Fibroblast of lung (primary cell): Measurements from ENCODE around the gene NOS1AP. TPM values are rescaled to one million over a fixed set of nuclear protein-coding genes. Genes with fewer than 3 reads are reported as not detected.

ENCODE experiments used
- DNase-seq, 2 donors: peaks; one replicate each; pipeline versions ENCODE4 v3.0.0 to v3.0.0-alpha.2; 2010; ENCODE audit warnings: low read depth in 2 of 2
- H2AFZ ChIP-seq: 2 replicates; pipeline ENCODE4 v1.5.1; 2012; ENCODE audit warnings: low read length, control low read depth, inconsistent platforms
- H3K27ac ChIP-seq: 2 replicates; pipeline ENCODE4 v1.5.1; 2011; ENCODE audit warnings: low read length, control low read depth; ENCODE audit not compliant: insufficient read depth
- H3K27me3 ChIP-seq: 2 replicates; pipeline ENCODE4 v1.5.1; 2011; ENCODE audit warnings: mild to moderate bottlenecking, low read length; ENCODE audit not compliant: control insufficient read depth, insufficient read depth
- H3K36me3 ChIP-seq: 2 replicates; pipeline ENCODE4 v1.5.1; 2011; ENCODE audit warnings: low read length; ENCODE audit not compliant: control insufficient read depth, insufficient read depth
- H3K4me1 ChIP-seq: 2 replicates; pipeline ENCODE4 v1.5.1; 2011; ENCODE audit warnings: low read length; ENCODE audit not compliant: control insufficient read depth, insufficient read depth; ENCODE audit errors: extremely low read depth
- H3K4me2 ChIP-seq: 2 replicates; pipeline ENCODE4 v1.5.1; 2011; ENCODE audit warnings: low read length, control low read depth; ENCODE audit not compliant: insufficient read depth; ENCODE audit errors: extremely low read depth
- H3K4me3 ChIP-seq, 4 experiments: fragments of 200-600 bp in 1 of 4; sonication (generic) in 1 of 4; replicated peaks in 1 of 4; 2 replicates each; pipeline ENCODE4 v1.5.1; 2011 to 2016; ENCODE audit warnings: low read length in 4 of 4, low read depth in 3 of 4, mild to moderate bottlenecking in 3 of 4, control low read depth in 2 of 4, inconsistent platforms in 1 of 4, mixed read lengths in 1 of 4; ENCODE audit not compliant: insufficient read depth in 1 of 4; ENCODE audit errors: control extremely low read depth in 1 of 4
- H3K79me2 ChIP-seq: 2 replicates; pipeline ENCODE4 v1.5.1; 2012; ENCODE audit warnings: mild to moderate bottlenecking, low read length, inconsistent platforms; ENCODE audit not compliant: control insufficient read depth, insufficient read depth
- H3K9ac ChIP-seq: 2 replicates; pipeline ENCODE4 v1.5.1; 2011; ENCODE audit warnings: mild to moderate bottlenecking, low read length, control low read depth; ENCODE audit not compliant: insufficient read depth
- H3K9me3 ChIP-seq: 2 replicates; pipeline ENCODE4 v1.5.1; 2012; ENCODE audit warnings: low read depth, low read length; ENCODE audit not compliant: control insufficient read depth, insufficient read depth
- H4K20me1 ChIP-seq: 2 replicates; pipeline ENCODE4 v1.5.1; 2011; ENCODE audit warnings: low read length; ENCODE audit not compliant: control insufficient read depth, insufficient read depth; ENCODE audit errors: extremely low read depth
- EZH2 ChIP-seq: IDR thresholded peaks from 2 replicates; pipeline ENCODE4 v1.5.1; 2012; ENCODE audit warnings: low read length, control low read depth, mild to moderate bottlenecking; ENCODE audit errors: missing control alignments
- polyA plus RNA-seq, 2 donors: library from polyadenylated mRNA; depleted of rRNA in 1 of 2; stranded (reverse) in 1 of 2; unstranded in 1 of 2; fragments of >200 nt; gene quantifications; 2 replicates each; pipeline ENCODE4 v1.2.1, GENCODE V29; 2011 to 2012; ENCODE audit warnings: missing spikeins in 1 of 2
- total RNA-seq: library from RNA; depleted of rRNA; stranded (reverse); fragments of >200 nt; gene quantifications from 2 replicates; pipeline ENCODE4 v1.2.1, GENCODE V29; 2014
- TF ChIP-seq, protein P1 (sequence below), 2 donors: IDR thresholded peaks in 1 of 2; conservative IDR thresholded peaks in 1 of 2; 1 replicate in 1 of 2; 2 replicates in 1 of 2; pipeline ENCODE4 v1.5.1; 2011 to 2012; ENCODE audit warnings: low read length in 2 of 2, control low read depth in 1 of 2, inconsistent platforms in 1 of 2, low read depth in 1 of 2, mild to moderate bottlenecking in 1 of 2

Gene NOS1AP
- total and polyA plus RNA-seq, 2 donors (not counting 1 experiment from before 2014, with no cell fraction given), result 0.14 to 0.17 TPM

DNA sequence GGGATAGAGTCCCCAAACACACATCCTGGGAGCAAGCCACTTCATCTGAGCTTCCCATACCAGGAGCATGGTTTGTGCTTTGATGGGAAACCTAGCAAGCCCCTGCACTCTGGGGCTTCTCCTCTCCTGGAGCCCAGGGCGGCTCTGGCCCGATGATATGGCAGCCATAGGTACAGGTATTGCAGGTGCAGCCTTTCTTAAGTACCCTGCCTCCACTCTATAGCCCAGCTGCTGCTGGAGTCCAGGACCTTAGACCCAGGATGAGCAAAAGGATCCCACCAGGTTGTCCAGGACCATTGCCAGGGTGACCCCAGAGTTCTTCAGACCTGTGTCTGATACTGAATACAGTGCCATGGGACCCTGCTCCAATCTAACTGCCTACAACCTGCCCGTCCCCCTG, 316.2 kb downstream of the NOS1AP start:
- no peaks in the 10 kb centered on the region for H3K9me3 ChIP-seq
- no peaks in the 10 kb centered on the region for H4K20me1 ChIP-seq
- no peak for DNase-seq
- peaks cover 26% of the 10 kb centered on the region for H3K27me3 ChIP-seq
- H3K9ac ChIP-seq, result no peak overlapping the region
- TF ChIP-seq, protein P1, sequence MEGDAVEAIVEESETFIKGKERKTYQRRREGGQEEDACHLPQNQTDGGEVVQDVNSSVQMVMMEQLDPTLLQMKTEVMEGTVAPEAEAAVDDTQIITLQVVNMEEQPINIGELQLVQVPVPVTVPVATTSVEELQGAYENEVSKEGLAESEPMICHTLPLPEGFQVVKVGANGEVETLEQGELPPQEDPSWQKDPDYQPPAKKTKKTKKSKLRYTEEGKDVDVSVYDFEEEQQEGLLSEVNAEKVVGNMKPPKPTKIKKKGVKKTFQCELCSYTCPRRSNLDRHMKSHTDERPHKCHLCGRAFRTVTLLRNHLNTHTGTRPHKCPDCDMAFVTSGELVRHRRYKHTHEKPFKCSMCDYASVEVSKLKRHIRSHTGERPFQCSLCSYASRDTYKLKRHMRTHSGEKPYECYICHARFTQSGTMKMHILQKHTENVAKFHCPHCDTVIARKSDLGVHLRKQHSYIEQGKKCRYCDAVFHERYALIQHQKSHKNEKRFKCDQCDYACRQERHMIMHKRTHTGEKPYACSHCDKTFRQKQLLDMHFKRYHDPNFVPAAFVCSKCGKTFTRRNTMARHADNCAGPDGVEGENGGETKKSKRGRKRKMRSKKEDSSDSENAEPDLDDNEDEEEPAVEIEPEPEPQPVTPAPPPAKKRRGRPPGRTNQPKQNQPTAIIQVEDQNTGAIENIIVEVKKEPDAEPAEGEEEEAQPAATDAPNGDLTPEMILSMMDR (conservative IDR thresholded peaks at IDR 0.05 in 1 of 2, IDR thresholded peaks at IDR 0.05 in 1 of 2; ENCODE audit: low read depth in 1 of 2, low read length in 2 of 2), result no peak
- TF ChIP-seq EZH2, result no peak
- no peak overlapping the region for H3K27ac ChIP-seq
- H3K4me1 ChIP-seq, result no peaks in the 10 kb centered on the region
- no peak overlapping the region for H3K4me3 ChIP-seq
- H2AFZ ChIP-seq, result no peak overlapping the region
- H3K36me3 ChIP-seq, result no peaks in the 10 kb centered on the region
- H3K79me2 ChIP-seq, result no peaks in the 10 kb centered on the region
- no peak overlapping the region for H3K4me2 ChIP-seq

DNA sequence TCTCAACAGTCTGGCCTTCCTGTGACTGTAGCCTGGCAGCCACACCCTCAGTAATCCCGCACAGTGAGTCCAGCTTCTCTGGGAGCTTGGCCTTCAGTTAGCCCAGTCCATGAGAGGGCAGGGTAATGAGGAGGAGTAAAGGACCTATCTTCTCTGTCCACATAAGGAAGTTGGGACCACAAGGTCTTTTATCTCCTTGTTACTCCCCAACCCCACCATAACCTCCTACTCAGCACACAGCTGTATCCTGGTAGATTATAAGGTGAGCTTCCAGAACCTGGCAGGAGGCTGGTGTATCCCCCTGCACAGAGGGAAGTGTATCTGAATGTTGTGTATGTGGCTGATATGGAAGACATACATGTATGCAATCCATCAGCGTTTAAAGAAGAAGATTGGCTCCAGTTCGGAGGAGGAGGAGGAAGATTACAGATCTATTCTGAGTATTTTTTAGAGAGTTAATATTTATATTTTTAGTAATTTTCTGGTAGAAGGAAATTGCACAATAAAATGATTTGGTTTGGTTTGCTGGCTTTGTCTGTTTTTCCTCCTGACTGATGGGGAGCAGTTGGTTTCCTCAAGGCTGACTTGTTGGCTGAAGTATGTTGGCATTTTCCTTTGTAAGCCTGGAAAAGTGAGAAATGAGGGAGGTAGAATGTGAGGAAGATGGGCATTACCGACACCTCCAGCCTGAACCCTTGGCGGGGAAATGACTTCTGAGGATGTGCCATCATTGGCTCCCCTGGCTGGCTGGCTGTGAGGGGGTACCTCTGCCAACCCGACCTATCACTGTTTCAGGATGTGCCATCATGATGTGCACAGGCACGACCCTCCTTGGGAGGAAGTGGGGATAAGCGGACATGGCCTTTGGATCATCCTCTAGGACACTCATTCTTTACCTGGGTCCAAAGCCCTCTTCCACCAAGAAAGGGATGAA, 317.1 kb downstream of the NOS1AP start:
- Histone ChIP-seq H3K9me3 (no peaks in the 10 kb centered on the region), H3K4me2 (no peak overlapping the region), H4K20me1 (no peaks in the 10 kb centered on the region), H3K4me3 (no peak overlapping the region), H3K27me3 (peaks cover 30% of the 10 kb centered on the region), H3K27ac (no peak overlapping the region), H3K9ac (no peak overlapping the region), H3K36me3 (no peaks in the 10 kb centered on the region), H3K79me2 (no peaks in the 10 kb centered on the region), H3K4me1 (no peaks in the 10 kb centered on the region), H2AFZ (no peak overlapping the region)
- TF ChIP-seq EZH2, result no peak
- TF ChIP-seq, protein P1 (conservative IDR thresholded peaks at IDR 0.05 in 1 of 2, IDR thresholded peaks at IDR 0.05 in 1 of 2; ENCODE audit: low read depth in 1 of 2, low read length in 2 of 2), result no peak
- DNase-seq, result no peak

DNA sequence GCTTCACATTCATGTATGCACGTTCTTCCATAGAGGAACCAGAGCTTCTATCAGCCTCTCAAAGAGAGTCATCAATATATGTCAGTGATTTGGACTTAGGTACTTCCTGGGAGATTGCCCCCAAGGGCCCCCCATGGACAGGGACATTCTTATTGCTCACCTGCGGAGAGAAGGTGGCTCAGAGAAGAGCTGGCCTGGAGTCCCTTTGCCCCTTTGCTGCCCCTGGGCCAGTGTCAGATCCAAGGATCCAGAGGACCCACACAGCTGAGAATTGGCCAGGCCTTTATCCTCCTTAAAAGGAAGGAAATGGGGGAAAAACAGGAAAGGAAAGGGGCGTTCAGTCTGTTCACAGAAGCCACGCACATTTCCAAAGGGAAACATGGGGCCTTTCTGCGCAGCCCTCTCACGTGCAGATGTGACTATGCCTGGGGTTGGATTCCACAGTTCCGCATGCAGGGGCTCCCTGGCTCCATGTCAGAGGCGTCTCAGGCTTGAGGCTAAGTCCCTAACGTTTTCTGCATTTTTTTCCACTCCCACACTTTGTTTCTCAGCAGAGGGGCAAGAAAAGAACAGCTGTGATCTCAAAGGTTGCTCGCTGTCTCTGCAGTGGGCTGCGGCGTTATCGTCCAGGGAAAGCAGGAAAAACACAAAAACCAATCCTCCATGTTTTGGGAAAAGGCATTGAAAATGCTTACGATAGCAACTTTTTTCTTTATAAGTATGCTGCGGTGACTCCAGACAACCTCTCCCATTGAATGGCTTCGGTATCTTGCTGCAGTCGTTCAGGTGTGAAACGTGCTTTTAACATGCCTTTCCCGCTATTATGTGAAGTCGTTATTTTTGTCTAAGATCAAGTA, 318.0 kb downstream of the NOS1AP start:
- no peak for DNase-seq
- Histone ChIP-seq H3K4me3 (no peak overlapping the region), H3K79me2 (no peaks in the 10 kb centered on the region), H3K9ac (no peak overlapping the region), H2AFZ (no peak overlapping the region), H3K27me3 (peaks cover 28% of the 10 kb centered on the region), H3K4me2 (no peak overlapping the region), H3K36me3 (no peaks in the 10 kb centered on the region), H4K20me1 (no peaks in the 10 kb centered on the region), H3K9me3 (no peaks in the 10 kb centered on the region), H3K4me1 (no peaks in the 10 kb centered on the region), H3K27ac (no peak overlapping the region)
- TF ChIP-seq, protein P1 (conservative IDR thresholded peaks at IDR 0.05 in 1 of 2, IDR thresholded peaks at IDR 0.05 in 1 of 2; ENCODE audit: low read depth in 1 of 2, low read length in 2 of 2), result no peak
- TF ChIP-seq EZH2, result no peak
